Right atrium auricular region (tissue), 2 donors: ENCODE measurements around the gene CTDNEP1. TPM values are rescaled to one million over a fixed set of nuclear protein-coding genes. Genes with fewer than 3 reads are reported as not detected.

ENCODE experiments used
- DNase-seq: peaks from one replicate; pipeline ENCODE4 v3.0.0-alpha.2; 2019; ENCODE audit warnings: low spot score
- H3K27ac ChIP-seq, 2 donors: fragments of 200-600 bp; sonication (generic); 1 replicate in 1 of 2; 2 replicates in 1 of 2; pipeline ENCODE4 v1.5.1; 2016 to 2019
- H3K27me3 ChIP-seq, 2 donors: fragments of 200-600 bp; sonication (generic); one replicate each; pipeline versions ENCODE4 v1.5.1 to v1.6.0; 2017 to 2019
- H3K36me3 ChIP-seq: fragments of 200-600 bp; sonication (generic); one replicate; pipeline ENCODE4 v1.5.1; 2016
- H3K4me1 ChIP-seq, 2 donors: fragments of 200-600 bp; sonication (generic); one replicate each; pipeline versions ENCODE4 v1.5.1 to v1.6.0; 2017 to 2019
- H3K4me3 ChIP-seq, 2 donors: fragments of 200-600 bp; sonication (generic); 1 replicate in 1 of 2; 2 replicates in 1 of 2; pipeline ENCODE4 v1.5.1; 2017 to 2019; ENCODE audit warnings: mild to moderate bottlenecking in 1 of 2, moderate library complexity in 1 of 2
- H3K9me3 ChIP-seq, 2 donors: fragments of 200-600 bp; sonication (generic); one replicate each; pipeline ENCODE4 v1.5.1; 2019
- total RNA-seq, 2 donors: library from RNA; depleted of rRNA; stranded (reverse); fragments of >200 nt; gene quantifications; one replicate each; pipeline ENCODE4 v1.1.0, GENCODE V29; 2016
- TF ChIP-seq, protein P1 (sequence below), 2 donors: fragments of 200-600 bp; sonication (generic); IDR thresholded peaks; one replicate each; pipeline ENCODE4 v1.5.1; 2019; ENCODE audit warnings: antibody characterized with exemption in 2 of 2

The CTDNEP1 gene
- total RNA-seq, 2 donors from 2014 or later = 55.0 to 77.2 TPM

DNA sequence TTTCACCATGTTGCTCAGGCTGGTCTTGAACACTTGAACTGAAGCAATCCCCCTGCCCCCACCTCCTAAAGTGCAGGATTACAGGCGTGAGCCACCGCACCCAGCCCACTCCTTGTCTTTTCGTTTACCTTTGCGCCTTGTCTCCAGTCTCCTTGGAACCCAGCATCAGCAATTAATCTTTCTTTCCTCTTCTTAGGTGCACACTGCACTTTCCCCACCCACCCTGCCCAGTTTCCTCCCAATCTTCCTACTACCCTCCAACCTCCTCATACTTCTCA, 12.2 kb upstream of the CTDNEP1 start:
- Histone ChIP-seq H3K27ac (no peak overlapping the region), H3K27me3 (peaks cover 11 to 34% of the 10 kb centered on the region in 2 donors), H3K4me3 (peak overlapping the region in 1 of 2 donors; percentile 28), H3K9me3 (no peaks in the 10 kb centered on the region), H3K4me1 (peaks cover 0 to 30% of the 10 kb centered on the region in 2 donors), H3K36me3 (peaks cover 6% of the 10 kb centered on the region)
- TF ChIP-seq, protein P1, sequence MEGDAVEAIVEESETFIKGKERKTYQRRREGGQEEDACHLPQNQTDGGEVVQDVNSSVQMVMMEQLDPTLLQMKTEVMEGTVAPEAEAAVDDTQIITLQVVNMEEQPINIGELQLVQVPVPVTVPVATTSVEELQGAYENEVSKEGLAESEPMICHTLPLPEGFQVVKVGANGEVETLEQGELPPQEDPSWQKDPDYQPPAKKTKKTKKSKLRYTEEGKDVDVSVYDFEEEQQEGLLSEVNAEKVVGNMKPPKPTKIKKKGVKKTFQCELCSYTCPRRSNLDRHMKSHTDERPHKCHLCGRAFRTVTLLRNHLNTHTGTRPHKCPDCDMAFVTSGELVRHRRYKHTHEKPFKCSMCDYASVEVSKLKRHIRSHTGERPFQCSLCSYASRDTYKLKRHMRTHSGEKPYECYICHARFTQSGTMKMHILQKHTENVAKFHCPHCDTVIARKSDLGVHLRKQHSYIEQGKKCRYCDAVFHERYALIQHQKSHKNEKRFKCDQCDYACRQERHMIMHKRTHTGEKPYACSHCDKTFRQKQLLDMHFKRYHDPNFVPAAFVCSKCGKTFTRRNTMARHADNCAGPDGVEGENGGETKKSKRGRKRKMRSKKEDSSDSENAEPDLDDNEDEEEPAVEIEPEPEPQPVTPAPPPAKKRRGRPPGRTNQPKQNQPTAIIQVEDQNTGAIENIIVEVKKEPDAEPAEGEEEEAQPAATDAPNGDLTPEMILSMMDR (IDR thresholded peaks at IDR 0.05) = no peak
- no peak for DNase-seq

DNA sequence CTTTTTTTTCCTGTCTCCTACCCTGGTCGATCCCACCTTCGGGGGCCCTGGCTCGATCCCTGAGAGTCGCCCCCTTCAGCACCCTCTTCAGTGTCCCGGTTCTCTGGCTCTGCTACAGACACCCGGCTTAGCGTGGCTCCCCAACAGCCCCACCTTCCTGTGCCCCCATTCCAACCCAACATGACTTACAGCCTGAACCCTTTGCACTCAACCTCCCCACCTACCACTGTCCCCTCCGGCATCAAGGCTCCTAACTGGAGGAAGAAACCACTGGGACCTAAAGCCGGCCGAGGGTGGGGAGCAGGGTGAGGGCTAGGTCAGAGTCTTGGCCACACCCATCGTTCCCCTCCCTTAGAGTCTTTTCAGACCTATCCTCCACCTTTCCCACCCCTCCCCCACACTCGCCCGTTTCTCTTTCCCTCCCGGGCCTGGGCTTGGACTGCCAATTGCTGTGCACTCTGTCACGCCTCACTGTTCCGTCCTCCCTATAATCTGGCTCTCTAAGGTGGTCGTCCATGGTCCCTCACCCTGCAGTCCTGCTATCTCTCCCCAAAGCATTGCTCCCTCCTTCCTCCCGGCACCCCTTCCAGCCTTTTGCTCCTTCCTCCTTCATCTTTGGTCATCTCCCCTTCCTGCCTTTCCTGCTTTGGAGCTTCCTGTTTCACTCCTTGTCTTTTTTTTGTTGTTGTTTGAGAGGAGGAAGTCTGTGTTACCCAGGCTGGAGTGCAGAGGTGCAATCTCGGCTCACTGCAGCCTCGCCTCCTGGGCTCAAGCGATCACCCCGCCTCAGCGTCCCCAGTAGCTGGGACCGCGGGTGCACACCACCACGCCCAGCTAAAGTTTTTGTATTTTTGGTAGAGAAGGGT, 11.6 kb upstream of the CTDNEP1 start:
- Histone ChIP-seq H3K27me3 (peaks cover 11 to 34% of the 10 kb centered on the region in 2 donors), H3K27ac (no peak overlapping the region), H3K4me3 (peak overlapping the region; percentile 2 to 28), H3K4me1 (peaks cover 0 to 30% of the 10 kb centered on the region in 2 donors), H3K36me3 (peaks cover 10% of the 10 kb centered on the region), H3K9me3 (no peaks in the 10 kb centered on the region)
- no peak for DNase-seq
- TF ChIP-seq, protein P1 (IDR thresholded peaks at IDR 0.05) = no peak

DNA sequence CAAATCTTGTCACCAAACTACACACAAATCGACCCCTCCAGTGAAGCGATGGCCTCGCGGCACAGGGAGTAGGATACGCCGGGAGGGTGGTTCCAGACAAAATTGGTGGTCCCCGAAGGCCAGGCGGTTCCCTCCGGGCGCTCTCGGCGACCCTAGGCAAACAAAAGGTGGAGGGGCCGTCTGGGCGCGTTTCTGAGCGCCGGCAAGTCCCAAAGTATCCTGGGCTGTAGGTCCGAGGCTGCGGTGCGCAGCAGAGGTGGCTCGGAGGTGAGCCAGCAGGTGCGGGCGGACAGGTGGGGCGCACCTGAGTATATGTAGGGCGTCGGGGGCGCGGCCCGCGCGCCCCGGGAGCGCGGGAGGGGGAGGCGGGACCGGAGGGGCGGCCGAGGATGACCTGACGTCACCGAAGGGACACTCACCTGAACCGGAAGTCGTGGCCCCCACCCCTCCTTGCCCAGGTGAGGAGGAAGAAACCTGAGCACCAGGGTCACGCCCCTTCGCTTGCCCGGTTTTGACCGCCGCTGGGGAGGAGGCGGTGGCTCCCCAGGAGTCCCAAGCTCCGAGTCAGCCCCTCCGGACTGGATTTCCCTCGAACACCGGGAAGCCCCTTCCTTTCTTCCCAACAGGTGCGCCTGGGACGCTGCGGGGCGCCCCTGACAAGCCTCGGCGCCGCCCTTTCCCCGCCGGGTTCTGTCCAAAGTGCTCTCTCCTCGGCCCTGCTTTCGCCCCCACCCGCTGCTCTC, 10.8 kb upstream of the CTDNEP1 start, which contains the start of gene CLDN7:
Gene CLDN7, minus strand, starts transcription at position 287 of the 743 bp plus-strand sequence. CDS start 435 bp downstream, outside the sequence.
- H3K36me3 ChIP-seq = peaks cover 18% of the 10 kb centered on the region
- H3K9me3 ChIP-seq = no peaks in the 10 kb centered on the region
- TF ChIP-seq, protein P1 (IDR thresholded peaks at IDR 0.05) = no peak
- H3K27ac ChIP-seq = no peak within 1 kb of the TSS
- H3K4me1 ChIP-seq = peaks cover 0 to 30% of the 10 kb centered on the region in 2 donors
- DNase-seq = no peak
- H3K4me3 ChIP-seq = peak within 1 kb of the TSS; percentile 22 to 54
- peaks cover 11 to 34% of the 10 kb centered on the region in 2 donors for H3K27me3 ChIP-seq

DNA sequence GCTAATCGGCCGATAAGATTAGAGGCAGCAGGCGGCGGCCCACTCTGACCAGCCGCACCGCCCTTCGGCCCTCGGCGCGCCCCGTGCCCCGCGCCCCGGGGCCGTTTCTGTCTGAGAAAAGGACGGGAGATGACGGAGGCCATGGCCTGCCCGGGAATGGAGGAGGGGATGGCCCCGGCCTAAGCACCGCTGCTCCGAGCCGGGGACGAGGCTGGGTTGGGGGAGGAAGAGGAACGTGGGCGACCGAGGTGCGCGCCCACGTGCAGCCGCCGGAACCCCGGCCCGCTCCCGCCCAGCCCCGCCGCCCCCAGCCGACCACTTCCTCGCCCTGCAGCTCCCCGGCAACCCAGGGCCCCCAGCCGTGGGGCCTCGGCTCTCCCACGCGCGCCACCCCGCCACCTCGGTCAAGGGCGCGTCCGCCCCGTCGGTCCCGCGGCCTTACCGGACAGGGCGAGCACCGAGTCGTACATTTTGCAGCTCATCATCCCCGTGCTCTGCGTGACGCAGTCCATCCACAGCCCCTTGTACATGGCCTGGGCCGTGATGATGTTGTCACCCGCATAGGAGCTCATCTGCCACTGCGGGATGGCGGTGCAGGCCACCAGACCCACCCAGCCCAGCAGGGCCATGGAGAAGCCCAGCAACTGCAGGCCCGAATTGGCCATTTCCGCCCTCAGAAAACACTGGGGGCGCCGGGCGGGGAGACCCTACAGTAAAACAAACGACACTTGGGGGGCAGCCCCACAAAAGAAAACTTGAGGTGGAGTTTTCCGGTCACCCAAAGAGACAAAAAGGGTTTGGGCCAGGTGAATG, 10.1 kb upstream of the CTDNEP1 start:
- peak overlapping the region; percentile 22 to 54 for H3K4me3 ChIP-seq
- no peak overlapping the region for H3K27ac ChIP-seq
- DNase-seq = no peak
- H3K27me3 ChIP-seq = peaks cover 11 to 34% of the 10 kb centered on the region in 2 donors
- peaks cover 0 to 30% of the 10 kb centered on the region in 2 donors for H3K4me1 ChIP-seq
- TF ChIP-seq, protein P1 (IDR thresholded peaks at IDR 0.05) = no peak
- peaks cover 25% of the 10 kb centered on the region for H3K36me3 ChIP-seq
- no peaks in the 10 kb centered on the region for H3K9me3 ChIP-seq

DNA sequence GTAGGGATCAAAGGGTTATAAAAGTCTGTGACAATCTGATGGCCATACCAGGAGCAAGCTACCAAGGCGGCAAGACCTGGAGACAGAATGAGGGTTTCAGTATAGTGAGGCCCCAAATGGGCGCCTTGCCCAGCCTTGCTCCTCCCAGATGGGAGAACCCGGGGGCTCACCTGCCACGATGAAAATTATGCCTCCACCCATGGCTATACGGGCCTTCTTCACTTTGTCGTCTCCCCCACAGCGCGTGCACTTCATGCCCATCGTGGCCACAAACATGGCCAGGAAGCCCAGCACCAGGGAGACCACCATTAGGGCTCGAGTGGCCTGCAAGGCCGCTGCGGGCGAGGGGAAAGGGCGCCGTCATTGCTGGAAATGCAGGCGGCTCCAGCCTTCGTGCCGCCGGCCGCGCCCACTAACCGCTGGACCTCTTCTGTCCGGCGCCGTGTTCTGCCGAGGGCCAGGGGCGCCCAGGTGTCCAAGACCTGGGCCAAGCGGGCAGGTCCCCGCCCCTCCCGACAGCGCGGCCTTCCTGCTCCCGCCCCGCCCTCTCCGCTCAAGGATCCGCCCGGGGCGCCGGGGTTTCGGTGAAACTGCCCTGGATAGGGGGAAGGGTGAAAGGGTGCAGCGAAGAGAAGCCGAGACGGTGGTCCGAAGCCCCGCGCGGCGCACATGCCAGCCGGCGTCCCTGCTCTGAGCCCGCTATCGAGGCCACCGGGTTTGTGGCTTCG, 9.3 kb upstream of the CTDNEP1 start:
- DNase-seq = no peak
- Histone ChIP-seq H3K36me3 (peaks cover 33% of the 10 kb centered on the region), H3K27ac (no peak overlapping the region), H3K4me1 (peaks cover 0 to 30% of the 10 kb centered on the region in 2 donors), H3K27me3 (peaks cover 11 to 34% of the 10 kb centered on the region in 2 donors), H3K9me3 (no peaks in the 10 kb centered on the region), H3K4me3 (peak overlapping the region; percentile 22 to 54)
- TF ChIP-seq, protein P1 (IDR thresholded peaks at IDR 0.05) = no peak
